ENCODE results near the gene BMP5.

GRCh38 chr6:55772730-55773129, 102.7 kb downstream of the BMP5 start:
- TF ChIP-seq CTCF (IDR thresholded peaks at IDR 0.05), result no peak
- TF ChIP-seq POLR2A (IDR thresholded peaks at IDR 0.05), result no peak
